Neural progenitor cell (in vitro differentiated cells): ENCODE measurements around the gene ZCCHC13.

ENCODE experiments used
- EZH2 ChIP-seq: fragments of 200-600 bp; sonication (generic); IDR thresholded peaks from 2 replicates; pipeline ENCODE4 v1.6.1; 2017; ENCODE audit warnings: antibody characterized with exemption, mild to moderate bottlenecking, moderate library complexity
- TF ChIP-seq, protein P1 (sequence below): fragments of 200-600 bp; sonication (generic); IDR thresholded peaks from 2 replicates; pipeline ENCODE4 v1.5.1; 2017; ENCODE audit warnings: antibody characterized with exemption, mild to moderate bottlenecking

DNA sequence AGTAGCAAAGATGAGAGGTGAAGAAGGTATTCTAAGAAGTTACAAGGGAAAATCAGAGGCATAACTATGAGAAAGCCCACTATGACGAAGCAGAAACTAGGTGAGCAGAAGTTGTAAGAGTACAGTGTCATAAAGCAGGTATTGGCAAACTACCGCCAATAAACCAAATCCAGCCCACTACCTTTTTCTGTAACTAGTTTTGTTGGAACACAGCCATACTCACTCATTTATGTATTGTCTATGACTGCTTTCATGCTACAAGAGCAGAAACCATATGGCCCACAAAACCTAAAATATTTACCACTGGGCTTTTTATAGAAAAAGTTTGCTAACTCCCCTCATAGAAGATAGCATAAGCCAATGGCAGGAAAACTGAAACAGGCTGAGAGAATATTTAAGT lies 31.8 kb upstream of the ZCCHC13 start:
- TF ChIP-seq, protein P1, sequence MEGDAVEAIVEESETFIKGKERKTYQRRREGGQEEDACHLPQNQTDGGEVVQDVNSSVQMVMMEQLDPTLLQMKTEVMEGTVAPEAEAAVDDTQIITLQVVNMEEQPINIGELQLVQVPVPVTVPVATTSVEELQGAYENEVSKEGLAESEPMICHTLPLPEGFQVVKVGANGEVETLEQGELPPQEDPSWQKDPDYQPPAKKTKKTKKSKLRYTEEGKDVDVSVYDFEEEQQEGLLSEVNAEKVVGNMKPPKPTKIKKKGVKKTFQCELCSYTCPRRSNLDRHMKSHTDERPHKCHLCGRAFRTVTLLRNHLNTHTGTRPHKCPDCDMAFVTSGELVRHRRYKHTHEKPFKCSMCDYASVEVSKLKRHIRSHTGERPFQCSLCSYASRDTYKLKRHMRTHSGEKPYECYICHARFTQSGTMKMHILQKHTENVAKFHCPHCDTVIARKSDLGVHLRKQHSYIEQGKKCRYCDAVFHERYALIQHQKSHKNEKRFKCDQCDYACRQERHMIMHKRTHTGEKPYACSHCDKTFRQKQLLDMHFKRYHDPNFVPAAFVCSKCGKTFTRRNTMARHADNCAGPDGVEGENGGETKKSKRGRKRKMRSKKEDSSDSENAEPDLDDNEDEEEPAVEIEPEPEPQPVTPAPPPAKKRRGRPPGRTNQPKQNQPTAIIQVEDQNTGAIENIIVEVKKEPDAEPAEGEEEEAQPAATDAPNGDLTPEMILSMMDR: no peak
- TF ChIP-seq EZH2: no peak
